BLaER1 treated with 17β-estradiol and CSF1 and Interleukin-3, amounts not matched to agents 10 nM and 100 nM (cell line): ENCODE results near the gene STAM.

Experiments
- H3K27ac ChIP-seq, 11 experiments: shearing (Covaris generic); formaldehyde crosslinking; 2 replicates each; pipeline ENCODE4 v1.8.1; 2022
- H3K27me3 ChIP-seq, 11 experiments: shearing (Covaris generic); formaldehyde crosslinking; 2 replicates each; pipeline ENCODE4 v1.8.1; 2022
- H3K36me3 ChIP-seq, 11 experiments: shearing (Covaris generic); formaldehyde crosslinking; 2 replicates each; pipeline ENCODE4 v1.8.1; 2022
- H3K4me1 ChIP-seq, 10 experiments: shearing (Covaris generic); formaldehyde crosslinking; 2 replicates each; pipeline ENCODE4 v1.8.1; 2022
- H3K4me2 ChIP-seq, 11 experiments: shearing (Covaris generic); formaldehyde crosslinking; 2 replicates each; pipeline ENCODE4 v1.8.1; 2022
- H3K4me3 ChIP-seq, 10 experiments: shearing (Covaris generic); formaldehyde crosslinking; 2 replicates each; pipeline ENCODE4 v1.8.1; 2022
- H3K9ac ChIP-seq, 11 experiments: shearing (Covaris generic); formaldehyde crosslinking; 2 replicates each; pipeline ENCODE4 v1.8.1; 2022
- H3K9me3 ChIP-seq, 11 experiments: shearing (Covaris generic); formaldehyde crosslinking; replicated peaks in 1 of 11; 2 replicates each; pipeline ENCODE4 v1.8.1; 2022
- H4K20me1 ChIP-seq, 11 experiments: shearing (Covaris generic); formaldehyde crosslinking; 2 replicates each; pipeline ENCODE4 v1.8.1; 2022
- Cebpa-rat ChIP-seq, 11 experiments: shearing (Covaris generic); IDR thresholded peaks; 2 replicates each; pipeline ENCODE4 v1.8.1; 2022

The STAM gene

GRCh38 chr10:17650416-17650815 lies 6.5 kb downstream of the STAM start:
- TF ChIP-seq Cebpa-rat (IDR thresholded peaks at IDR 0.05) = no peak
- Histone ChIP-seq H4K20me1 (peaks cover 3 to 74% (median 13%) of the 10 kb centered on the region in 11 experiments; a peak in 11 of 22 replicates), H3K27ac (no peak overlapping the region), H3K4me2 (no peak overlapping the region), H3K27me3 (no peaks in the 10 kb centered on the region), H3K4me1 (peaks cover 10 to 36% (median 11%) of the 10 kb centered on the region in 10 experiments), H3K4me3 (no peak overlapping the region), H3K36me3 (peaks cover 24 to 83% (median 70%) of the 10 kb centered on the region in 11 experiments), H3K9ac (no peak overlapping the region), H3K9me3 (peaks cover 21 to 78% (median 68%) of the 10 kb centered on the region in 11 experiments)

- H3K9ac ChIP-seq = no peak overlapping the region
- peaks cover 3 to 74% (median 12%) of the 10 kb centered on the region in 11 experiments; a peak in 12 of 22 replicates for H4K20me1 ChIP-seq
- no peak overlapping the region for H3K4me3 ChIP-seq
- no peaks in the 10 kb centered on the region for H3K27me3 ChIP-seq
- H3K4me2 ChIP-seq = no peak overlapping the region
- H3K36me3 ChIP-seq = peaks cover 24 to 96% (median 82%) of the 10 kb centered on the region in 11 experiments
- peaks cover 24 to 92% (median 82%) of the 10 kb centered on the region in 11 experiments for H3K9me3 ChIP-seq
- TF ChIP-seq Cebpa-rat (IDR thresholded peaks at IDR 0.05) = no peak
- peaks cover 0 to 24% (median 0%) of the 10 kb centered on the region in 10 experiments; a peak in 6 of 20 replicates for H3K4me1 ChIP-seq
- no peak overlapping the region for H3K27ac ChIP-seq
Observed at GRCh38 chr10:17651896-17652295, 7.9 kb downstream of the STAM start.

- Histone ChIP-seq H3K4me1 (peaks cover 0 to 17% (median 0%) of the 10 kb centered on the region in 10 experiments; a peak in 5 of 20 replicates), H3K27ac (no peak overlapping the region), H3K9ac (no peak overlapping the region), H3K36me3 (peaks cover 24 to 92% (median 83%) of the 10 kb centered on the region in 11 experiments), H3K9me3 (peaks cover 30 to 97% (median 86%) of the 10 kb centered on the region in 11 experiments), H4K20me1 (peaks cover 4 to 74% (median 14%) of the 10 kb centered on the region in 11 experiments; a peak in 12 of 22 replicates), H3K4me3 (no peak overlapping the region), H3K4me2 (no peak overlapping the region), H3K27me3 (no peaks in the 10 kb centered on the region)
- no peak for TF ChIP-seq Cebpa-rat (IDR thresholded peaks at IDR 0.05)
Observed at GRCh38 chr10:17652585-17652984, 8.6 kb downstream of the STAM start.

GRCh38 chr10:17655009-17655408 lies 11.1 kb downstream of the STAM start:
- peaks cover 0 to 9% (median 0%) of the 10 kb centered on the region in 10 experiments; a peak in 2 of 20 replicates for H3K4me1 ChIP-seq
- no peak for TF ChIP-seq Cebpa-rat (IDR thresholded peaks at IDR 0.05)
- no peak overlapping the region for H3K4me2 ChIP-seq
- H3K9ac ChIP-seq = no peak overlapping the region
- no peak overlapping the region for H3K4me3 ChIP-seq
- H3K36me3 ChIP-seq = peaks cover 20 to 72% (median 61%) of the 10 kb centered on the region in 11 experiments
- H4K20me1 ChIP-seq = peaks cover 0 to 79% (median 30%) of the 10 kb centered on the region in 11 experiments; a peak in 12 of 22 replicates
- H3K27ac ChIP-seq = no peak overlapping the region
- H3K9me3 ChIP-seq = peaks cover 30 to 86% (median 70%) of the 10 kb centered on the region in 11 experiments
- no peaks in the 10 kb centered on the region for H3K27me3 ChIP-seq

- no peak for TF ChIP-seq Cebpa-rat (IDR thresholded peaks at IDR 0.05)
- peaks cover 27 to 79% (median 63%) of the 10 kb centered on the region in 11 experiments for H3K9me3 ChIP-seq
- no peak overlapping the region for H3K9ac ChIP-seq
- no peak overlapping the region for H3K4me2 ChIP-seq
- H3K4me3 ChIP-seq = no peak overlapping the region
- H3K27ac ChIP-seq = no peak overlapping the region
- peaks cover 0 to 9% (median 0%) of the 10 kb centered on the region in 10 experiments; a peak in 2 of 20 replicates for H3K4me1 ChIP-seq
- H4K20me1 ChIP-seq = peaks cover 0 to 80% (median 30%) of the 10 kb centered on the region in 11 experiments; a peak in 12 of 22 replicates
- peaks cover 23 to 72% (median 60%) of the 10 kb centered on the region in 11 experiments for H3K36me3 ChIP-seq
- H3K27me3 ChIP-seq = no peaks in the 10 kb centered on the region
Observed at GRCh38 chr10:17655567-17656146, 11.7 kb downstream of the STAM start.

- Histone ChIP-seq H3K27ac (no peak overlapping the region), H3K9ac (no peak overlapping the region), H3K4me1 (peaks cover 0 to 9% (median 0%) of the 10 kb centered on the region in 10 experiments; a peak in 3 of 20 replicates), H3K27me3 (no peaks in the 10 kb centered on the region), H3K36me3 (peaks cover 38 to 72% (median 60%) of the 10 kb centered on the region in 11 experiments), H3K4me2 (no peak overlapping the region), H3K9me3 (peaks cover 24 to 65% (median 49%) of the 10 kb centered on the region in 11 experiments), H3K4me3 (no peak overlapping the region), H4K20me1 (peaks cover 0 to 78% (median 30%) of the 10 kb centered on the region in 11 experiments; a peak in 12 of 22 replicates)
- no peak for TF ChIP-seq Cebpa-rat (IDR thresholded peaks at IDR 0.05)
Observed at GRCh38 chr10:17657103-17657500, 13.2 kb downstream of the STAM start.

GRCh38 chr10:17659365-17659764 lies 15.4 kb downstream of the STAM start:
- Histone ChIP-seq H3K9ac (no peak overlapping the region), H3K4me3 (no peak overlapping the region), H3K4me1 (peaks cover 0 to 10% (median 0%) of the 10 kb centered on the region in 10 experiments; a peak in 6 of 20 replicates), H3K27ac (no peak overlapping the region), H4K20me1 (peaks cover 0 to 74% (median 30%) of the 10 kb centered on the region in 11 experiments; a peak in 12 of 22 replicates), H3K27me3 (no peaks in the 10 kb centered on the region), H3K36me3 (peaks cover 29 to 67% (median 49%) of the 10 kb centered on the region in 11 experiments), H3K4me2 (no peak overlapping the region), H3K9me3 (peaks cover 6 to 42% (median 28%) of the 10 kb centered on the region in 11 experiments; a peak in 19 of 22 replicates)
- TF ChIP-seq Cebpa-rat (IDR thresholded peaks at IDR 0.05) = no peak

GRCh38 chr10:17660921-17661320 lies 17.0 kb downstream of the STAM start:
- Histone ChIP-seq H3K27ac (no peak overlapping the region), H3K4me2 (no peak overlapping the region), H3K9me3 (peaks cover 6 to 28% (median 19%) of the 10 kb centered on the region in 11 experiments; a peak in 19 of 22 replicates), H3K4me1 (peaks cover 0 to 10% (median 0%) of the 10 kb centered on the region in 10 experiments; a peak in 4 of 20 replicates), H3K36me3 (peaks cover 29 to 60% (median 45%) of the 10 kb centered on the region in 11 experiments), H4K20me1 (peaks cover 0 to 62% (median 28%) of the 10 kb centered on the region in 11 experiments; a peak in 12 of 22 replicates), H3K4me3 (no peak overlapping the region), H3K9ac (no peak overlapping the region), H3K27me3 (no peaks in the 10 kb centered on the region)
- no peak for TF ChIP-seq Cebpa-rat (IDR thresholded peaks at IDR 0.05)

GRCh38 chr10:17661510-17661909 lies 17.6 kb downstream of the STAM start:
- H3K4me2 ChIP-seq = no peak overlapping the region
- no peak overlapping the region for H3K27ac ChIP-seq
- no peak for TF ChIP-seq Cebpa-rat (IDR thresholded peaks at IDR 0.05)
- peaks cover 0 to 10% (median 0%) of the 10 kb centered on the region in 10 experiments; a peak in 4 of 20 replicates for H3K4me1 ChIP-seq
- H3K9ac ChIP-seq = no peak overlapping the region
- H4K20me1 ChIP-seq = peaks cover 0 to 58% (median 22%) of the 10 kb centered on the region in 11 experiments; a peak in 12 of 22 replicates
- H3K27me3 ChIP-seq = no peaks in the 10 kb centered on the region
- H3K4me3 ChIP-seq = no peak overlapping the region
- peaks cover 6 to 23% (median 13%) of the 10 kb centered on the region in 11 experiments; a peak in 19 of 22 replicates for H3K9me3 ChIP-seq
- H3K36me3 ChIP-seq = peaks cover 29 to 57% (median 42%) of the 10 kb centered on the region in 11 experiments
